ENCODE measurements around the gene NUCKS1.

GRCh38 chr1:205791568-205792180 lies 41.7 kb upstream of the NUCKS1 start:
- no peak for TF ChIP-seq TAF1 (IDR thresholded peaks at IDR 0.05; ENCODE audit: borderline replicate concordance, low read depth, low read length)
- no peak for TF ChIP-seq POLR2A (IDR thresholded peaks at IDR 0.05; ENCODE audit: low read depth, low read length)

Measured in GM12892 (cell line).